CD4-positive, alpha-beta T cell treated with Interferon alpha-2 for 1 hour (primary cell): ENCODE results near the gene ZBTB14.

Experiments used
- DNase-seq, 2 donors: peaks; one replicate each; pipeline ENCODE4 v3.0.0-alpha.2; 2020 to 2022

ZBTB14 gene, protein sequence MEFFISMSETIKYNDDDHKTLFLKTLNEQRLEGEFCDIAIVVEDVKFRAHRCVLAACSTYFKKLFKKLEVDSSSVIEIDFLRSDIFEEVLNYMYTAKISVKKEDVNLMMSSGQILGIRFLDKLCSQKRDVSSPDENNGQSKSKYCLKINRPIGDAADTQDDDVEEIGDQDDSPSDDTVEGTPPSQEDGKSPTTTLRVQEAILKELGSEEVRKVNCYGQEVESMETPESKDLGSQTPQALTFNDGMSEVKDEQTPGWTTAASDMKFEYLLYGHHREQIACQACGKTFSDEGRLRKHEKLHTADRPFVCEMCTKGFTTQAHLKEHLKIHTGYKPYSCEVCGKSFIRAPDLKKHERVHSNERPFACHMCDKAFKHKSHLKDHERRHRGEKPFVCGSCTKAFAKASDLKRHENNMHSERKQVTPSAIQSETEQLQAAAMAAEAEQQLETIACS

DNA sequence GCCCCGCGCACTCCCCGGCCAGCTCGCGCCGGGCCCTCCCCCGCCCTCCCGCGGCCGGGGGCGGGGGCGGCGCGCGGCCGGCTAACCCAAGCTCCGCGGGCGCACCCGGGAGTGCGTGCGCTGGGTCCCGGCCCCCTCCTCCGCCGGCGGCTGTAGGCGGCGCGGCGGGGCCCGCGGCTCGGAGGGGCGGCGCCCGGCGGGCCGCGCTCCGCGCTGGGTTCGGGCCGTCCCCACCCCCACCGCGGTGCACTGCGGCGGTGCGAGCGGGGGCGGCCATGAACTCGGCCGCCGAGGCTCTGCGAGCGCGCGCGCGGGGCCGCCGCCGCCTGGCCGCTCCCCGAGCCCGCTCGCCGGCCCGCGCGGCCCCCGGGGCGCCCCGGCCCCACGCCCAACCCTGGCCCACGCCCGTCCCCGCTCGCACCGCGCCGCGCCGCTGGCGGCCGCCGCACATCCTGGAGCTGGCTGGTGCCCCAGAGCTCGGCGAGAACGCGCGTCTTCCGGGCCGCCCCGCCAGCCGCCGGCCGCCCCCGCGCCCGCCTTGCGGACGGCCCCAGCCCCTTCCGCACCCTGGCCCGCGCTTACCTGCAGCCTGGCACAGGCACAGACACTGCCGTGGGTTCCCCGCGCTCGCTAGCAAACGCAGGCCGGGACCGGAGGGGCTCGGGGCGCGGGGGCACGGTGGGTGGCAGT, at the start of gene ZBTB14:
ZBTB14 (minus strand) TSS at position 496 of the 690 bp plus-strand sequence. CDS start 2,480 bp downstream, outside the sequence.
- peak; percentile 61 to 77 for DNase-seq

DNA sequence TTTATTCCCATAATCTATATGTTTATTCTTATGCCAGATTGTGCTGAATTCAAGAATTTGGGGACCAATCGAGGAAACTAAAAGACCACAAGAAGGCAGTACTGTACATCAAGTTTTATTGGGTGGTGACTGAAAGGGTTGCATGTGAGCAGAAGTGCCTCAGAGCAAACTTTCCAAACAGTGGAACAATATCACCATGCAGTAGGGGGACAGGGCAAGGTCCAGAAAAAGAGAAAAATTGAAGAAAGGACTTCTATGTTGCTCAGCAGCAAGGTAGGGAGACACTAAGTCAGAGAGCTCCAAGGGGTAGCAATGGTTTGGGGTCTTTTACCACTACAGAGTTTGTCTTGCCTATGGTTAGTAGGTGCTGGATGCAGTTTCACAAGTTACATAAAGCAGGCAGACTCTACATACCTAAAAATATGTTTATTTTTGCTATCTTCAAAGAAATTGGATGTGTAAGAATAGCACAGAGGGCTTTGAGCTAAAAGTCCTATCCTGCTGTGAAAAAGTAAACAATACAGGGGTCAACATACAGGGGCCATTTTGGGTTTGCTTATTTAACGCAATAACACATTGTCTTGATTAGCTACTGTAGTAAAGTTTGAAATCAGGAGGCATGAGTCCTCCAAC, 43.8 kb upstream of the ZBTB14 start:
- no peak for DNase-seq

DNA sequence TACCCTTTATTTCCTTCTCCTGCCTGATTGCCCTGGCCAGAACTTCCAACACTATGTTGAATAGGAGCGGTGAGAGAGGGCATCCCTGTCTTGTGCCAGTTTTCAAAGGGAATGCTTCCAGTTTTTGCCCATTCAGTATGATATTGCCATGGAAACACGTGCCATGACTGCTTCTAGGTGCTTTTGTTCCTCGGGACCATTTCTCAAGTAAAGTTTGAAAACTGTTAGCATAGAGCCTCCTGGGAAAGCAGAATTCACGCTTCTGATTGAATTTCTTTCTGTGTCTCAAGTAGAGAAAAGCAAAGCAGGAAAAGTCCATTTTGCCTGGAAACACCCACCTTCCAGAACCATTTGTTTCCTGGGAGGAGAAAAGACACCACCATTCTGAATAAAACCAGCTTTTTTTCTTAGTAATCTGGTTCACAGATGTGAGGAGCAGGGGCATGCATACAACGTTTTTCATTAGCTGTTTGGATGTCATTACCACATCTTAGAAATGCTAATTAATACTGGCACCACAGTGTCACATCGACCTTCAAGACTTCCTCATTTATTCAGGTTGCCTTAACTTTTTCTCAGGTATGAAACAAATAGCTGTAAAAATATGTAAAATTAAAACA, 39.0 kb upstream of the ZBTB14 start:
- no peak for DNase-seq

DNA sequence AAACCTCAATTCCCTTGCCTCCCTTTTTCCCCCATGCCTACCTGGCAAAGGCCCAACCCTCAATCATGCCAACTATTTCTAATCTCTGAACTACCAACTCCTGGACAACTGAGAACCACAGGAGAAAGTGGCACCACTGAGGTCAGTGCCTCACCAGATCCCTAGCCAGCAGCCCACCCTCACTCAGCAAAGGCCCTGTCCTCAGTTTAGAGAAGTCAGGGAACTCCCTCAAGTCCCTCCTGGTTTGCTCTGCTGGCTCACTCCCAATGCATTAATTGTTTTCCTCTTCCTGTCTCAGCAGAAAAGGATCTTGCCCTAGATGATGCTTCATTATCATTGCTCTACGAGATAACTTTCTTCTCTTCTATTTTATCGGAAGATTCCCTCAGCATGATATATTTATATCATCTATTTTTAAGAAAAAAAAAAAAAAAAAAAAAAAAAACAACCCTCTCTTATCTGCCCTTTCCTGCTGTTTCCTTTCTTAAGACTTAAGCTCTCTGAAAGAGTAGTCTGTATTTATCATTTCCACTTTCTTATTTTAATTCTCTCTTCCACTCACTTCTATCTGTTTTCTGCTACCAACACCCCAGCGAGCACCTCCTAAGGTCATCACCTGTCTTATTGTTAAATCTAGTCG, 22.7 kb upstream of the ZBTB14 start:
- no peak for DNase-seq

DNA sequence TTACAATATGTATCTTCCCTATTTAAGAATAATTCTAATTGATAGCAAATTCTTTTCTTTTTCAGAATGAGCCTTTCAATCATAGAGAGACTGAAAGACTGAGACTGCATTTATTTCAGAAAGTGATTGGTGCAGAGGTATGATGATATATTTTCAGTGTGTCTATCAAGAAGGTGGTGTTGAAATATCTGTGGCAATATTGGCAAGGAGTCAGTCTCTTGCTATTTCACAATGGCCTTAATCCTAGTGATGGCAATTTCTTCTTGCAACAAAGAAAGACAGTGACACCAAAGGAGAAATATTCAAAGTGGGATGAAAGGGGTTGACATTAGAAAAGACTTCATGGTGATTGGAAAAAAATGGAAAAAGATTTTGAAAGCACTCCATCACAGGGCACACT, 21.7 kb upstream of the ZBTB14 start:
- no peak for DNase-seq

DNA sequence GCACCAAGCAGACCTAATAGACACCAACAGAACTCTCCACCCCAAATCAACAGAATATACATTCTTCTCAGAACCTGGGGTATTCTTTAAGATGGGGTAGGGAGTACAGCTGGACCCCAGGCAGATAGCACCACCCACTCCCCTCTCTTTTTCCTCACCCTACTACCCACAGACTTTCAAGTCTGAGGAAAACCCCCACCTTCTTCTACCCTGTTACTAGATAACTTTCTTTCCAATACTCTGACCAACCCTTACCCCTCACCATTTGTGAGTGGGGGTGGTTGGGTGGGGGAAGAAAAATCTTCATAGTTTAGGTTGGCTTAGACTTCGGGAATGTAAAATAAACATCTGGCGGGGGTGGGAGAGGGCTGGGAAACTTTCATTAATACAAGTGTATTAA, 20.3 kb upstream of the ZBTB14 start:
- DNase-seq: no peak

DNA sequence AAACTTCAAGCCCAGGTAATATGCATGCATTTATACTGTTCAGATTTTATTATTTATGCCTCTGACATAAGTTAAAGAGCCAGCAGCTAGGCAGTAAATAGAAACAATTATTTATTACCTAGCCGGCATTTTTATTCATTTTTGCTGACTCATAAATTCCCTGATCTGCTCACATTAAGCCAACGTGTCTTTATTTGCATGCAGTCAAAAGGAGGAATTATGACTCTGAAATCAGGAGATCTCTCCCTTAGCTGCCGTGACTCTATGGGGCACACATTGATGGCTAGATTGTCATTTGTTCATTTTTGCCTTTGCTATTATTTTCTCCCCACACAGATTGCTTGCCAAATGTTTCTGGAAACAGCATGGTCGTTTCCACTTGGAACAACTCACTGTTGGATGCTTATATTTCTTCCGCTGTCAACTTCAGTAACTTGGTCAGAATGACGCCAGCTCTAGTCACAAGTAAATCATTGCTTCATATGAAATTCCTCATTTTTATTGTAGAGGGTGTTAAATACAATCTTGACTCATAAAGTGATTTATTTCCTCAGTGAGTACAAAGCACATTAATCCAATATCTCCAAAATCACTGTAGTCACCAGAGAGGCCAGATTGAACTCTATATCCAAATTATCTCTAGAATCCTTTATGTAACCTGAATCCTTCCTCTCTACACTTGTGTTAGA, 15.9 kb upstream of the ZBTB14 start:
- DNase-seq: no peak

DNA sequence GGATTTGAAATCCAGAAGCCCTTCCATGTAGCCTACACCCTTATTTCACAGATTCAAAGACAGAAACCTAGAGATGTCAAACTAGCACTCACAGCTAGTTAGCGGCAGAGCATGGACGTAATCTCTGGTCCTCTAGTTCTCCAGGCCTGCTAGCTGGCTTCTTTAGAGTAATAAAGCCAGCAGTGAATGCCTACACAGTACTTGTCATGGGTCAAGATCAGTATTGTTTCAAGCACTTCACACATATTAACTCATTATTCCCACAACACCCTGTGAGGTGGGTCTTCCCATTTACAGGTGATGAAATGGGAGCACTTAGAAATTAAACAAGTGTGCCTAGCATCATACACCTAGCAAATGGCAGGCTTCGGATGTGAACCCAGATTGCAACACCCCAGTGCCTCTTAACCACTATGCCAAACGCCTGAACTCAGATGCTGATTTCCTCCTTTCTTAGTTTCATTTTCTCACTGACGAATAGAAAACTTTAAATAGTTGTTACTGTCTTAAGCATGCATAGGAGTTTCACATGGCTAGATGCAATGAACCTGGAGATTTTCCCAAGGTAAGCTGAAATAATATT, 14.5 kb upstream of the ZBTB14 start:
- peak; percentile 41 to 65 for DNase-seq

DNA sequence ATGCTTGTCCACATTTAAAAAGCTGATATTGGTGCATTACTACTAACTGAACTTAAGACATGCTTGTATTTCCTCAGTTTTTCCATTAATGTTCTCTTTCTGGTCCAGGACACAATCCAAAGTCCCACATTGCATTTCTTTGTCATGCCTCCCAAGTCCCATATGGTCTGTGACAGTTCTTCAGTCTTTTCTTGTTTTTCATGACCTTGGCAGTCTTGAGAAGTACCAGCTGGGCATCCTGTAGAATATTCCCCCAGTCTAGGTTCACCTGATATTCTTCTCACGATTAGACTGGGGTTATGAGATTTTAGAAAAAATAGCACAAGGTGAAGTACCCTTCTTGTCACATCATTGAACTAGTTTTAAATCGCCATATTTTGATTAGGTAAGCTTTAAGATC, 10.3 kb upstream of the ZBTB14 start:
- DNase-seq: no peak

DNA sequence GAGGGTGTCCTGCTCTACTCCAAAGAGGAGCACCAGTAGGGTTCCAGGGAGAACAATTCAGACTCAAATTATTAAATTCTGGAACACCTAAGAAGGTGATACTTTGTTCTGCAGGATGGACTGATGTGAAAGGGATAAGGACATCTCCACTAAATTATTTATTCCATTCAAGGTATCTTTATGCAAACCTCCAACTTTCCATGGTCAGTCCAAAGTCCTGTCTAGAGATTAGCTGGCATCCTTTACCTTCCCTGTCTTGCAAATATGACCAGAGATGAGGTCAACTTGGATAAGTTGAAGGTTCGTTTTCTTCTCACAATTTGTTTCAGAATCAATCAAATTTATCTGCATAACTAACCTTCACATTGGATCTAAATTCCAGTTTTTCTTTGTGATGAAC, 8.7 kb upstream of the ZBTB14 start:
- DNase-seq: no peak

DNA sequence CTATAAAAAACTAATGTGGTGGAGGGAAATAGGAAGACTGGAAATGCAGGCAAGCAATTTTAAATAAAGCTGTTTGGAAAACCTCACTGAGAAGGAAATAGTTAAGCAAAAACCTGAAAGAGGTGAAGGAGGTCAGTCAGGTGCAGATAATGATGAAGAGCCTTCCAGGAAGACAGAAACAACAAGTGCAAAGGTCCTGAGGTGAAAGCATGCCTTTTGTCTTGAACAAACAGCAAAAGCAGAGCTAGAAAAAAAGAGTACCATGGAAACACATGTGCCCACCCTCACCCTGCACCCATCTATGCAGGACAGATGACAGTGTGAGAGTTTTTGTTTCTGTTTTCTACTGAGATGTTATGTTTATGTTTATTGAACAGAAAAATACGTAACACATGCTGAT, 8.1 kb upstream of the ZBTB14 start:
- no peak for DNase-seq

DNA sequence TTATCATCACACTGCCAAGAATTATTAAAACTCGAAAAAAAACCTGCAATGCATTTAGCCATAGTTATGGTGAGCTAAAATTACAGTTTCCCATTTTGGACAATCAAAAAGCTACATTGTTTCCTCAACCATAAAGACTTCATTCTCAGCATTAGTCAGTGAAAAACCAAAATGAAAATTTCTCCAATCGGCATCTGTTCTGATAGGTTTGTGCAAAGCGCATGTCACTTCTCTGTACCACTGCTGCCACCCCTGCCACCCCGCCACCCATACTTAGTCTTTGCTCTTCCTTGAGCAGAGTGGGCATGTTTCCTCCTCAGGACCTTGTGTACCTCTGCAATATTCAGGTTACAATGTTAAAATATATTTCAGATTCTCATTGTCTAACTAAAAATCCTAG, 7.1 kb upstream of the ZBTB14 start:
- DNase-seq: no peak

DNA sequence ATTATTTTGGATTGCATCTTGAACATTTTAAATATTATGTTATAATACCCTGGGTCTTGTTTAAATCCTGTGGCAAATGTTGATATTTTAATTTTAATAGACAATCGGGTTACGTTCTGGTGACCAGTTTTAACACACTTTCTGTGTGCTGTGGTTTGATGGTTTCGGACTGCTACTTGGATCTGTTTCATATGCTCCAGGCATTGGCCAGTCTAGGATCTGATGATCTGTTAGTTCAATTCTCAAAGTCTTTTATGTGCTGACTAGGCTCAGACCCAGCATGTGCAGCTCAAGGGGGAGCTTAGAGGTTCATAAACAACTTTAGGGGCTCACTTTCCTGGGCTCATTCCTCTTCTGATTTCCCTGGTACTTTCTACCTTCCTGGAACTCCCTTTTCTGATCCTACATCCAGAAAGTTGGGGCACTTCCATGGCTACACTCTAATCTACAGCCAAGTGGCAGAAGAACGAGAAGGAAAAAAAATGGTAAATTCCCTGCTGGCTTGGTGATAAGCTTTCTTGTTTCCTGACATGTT, 5.0 kb upstream of the ZBTB14 start:
- DNase-seq: no peak

DNA sequence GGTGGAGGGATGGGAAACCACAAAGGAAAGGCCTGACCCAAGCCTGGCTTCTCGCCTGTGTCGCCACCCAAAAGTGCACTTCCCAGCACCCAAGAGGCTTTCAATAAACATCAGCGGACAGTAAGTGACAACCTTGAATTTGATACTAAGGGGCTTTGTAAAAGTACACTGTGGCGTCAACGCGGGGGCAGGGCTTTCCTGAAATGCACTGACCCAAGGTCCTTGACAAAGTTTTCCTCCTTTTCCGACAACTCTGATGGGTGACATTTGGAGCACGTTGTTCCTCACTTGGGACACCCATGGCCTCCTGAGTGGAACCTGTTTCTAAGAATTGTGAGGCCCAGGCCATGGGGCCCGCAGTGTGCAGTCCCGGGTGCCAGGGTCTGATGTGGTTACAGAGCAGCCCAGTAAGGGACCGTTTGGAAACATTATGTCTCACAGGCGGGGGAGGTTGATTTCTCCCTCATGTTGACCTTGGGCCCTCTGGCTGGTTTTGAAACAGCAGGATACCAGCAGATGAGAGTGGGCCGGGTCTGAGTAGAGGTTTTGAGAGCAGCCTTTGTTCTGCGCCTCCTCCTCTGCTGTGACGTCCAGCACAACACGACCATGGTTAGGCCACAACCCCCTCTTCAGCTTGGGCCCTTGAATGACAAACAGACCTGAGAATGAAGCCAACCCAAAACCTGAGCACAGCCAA, 2.8 kb upstream of the ZBTB14 start:
- no peak for DNase-seq

DNA sequence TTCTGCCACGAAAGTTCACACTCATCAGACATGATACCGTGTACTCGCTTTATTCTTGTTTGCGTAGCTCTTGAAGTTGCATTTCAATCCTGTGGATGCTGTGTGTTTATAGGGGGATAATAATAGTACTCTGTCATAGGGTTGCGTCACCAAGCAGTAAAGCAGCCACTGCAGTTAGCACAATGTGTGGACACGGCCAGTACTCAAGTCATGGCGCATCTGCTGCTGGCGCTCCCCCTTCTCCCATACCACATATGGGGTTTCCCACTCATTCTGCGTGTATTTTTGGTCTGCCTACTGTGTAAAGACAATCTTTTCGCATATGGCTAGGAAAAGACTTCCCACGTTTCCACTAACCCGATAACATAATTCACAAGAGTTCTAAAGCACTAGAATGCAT, 2.1 kb upstream of the ZBTB14 start:
- DNase-seq: no peak

DNA sequence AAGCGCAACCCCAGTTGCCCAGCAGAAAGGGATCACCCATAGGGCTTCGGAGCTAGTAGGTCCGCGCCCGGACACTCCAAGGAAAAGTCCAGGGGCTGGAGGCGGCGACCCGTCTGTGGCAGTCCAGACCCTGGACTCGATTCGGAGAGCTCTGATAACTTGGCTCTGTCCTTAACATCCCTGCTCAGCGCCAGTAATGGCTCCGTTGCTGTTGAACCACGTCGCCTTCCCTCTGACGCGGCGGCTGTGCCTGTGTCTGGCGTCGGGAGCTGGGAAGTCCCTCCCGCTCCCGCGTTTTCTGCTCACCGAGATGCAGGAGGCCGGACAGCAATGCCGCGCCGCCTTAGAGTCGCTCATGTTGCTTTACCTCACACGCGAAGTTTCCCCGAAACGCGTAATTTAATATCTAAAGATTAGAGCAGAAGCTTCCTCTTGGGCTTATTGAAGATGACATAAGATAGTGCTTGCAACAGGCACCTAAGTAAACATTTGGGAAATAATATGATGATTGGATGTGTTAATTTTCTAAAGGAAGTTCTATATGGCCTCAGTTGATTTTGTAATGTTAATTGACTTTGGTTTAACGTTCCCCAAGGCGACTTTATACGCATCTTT, 1.3 kb upstream of the ZBTB14 start:
- DNase-seq: peak; percentile 67 to 75

DNA sequence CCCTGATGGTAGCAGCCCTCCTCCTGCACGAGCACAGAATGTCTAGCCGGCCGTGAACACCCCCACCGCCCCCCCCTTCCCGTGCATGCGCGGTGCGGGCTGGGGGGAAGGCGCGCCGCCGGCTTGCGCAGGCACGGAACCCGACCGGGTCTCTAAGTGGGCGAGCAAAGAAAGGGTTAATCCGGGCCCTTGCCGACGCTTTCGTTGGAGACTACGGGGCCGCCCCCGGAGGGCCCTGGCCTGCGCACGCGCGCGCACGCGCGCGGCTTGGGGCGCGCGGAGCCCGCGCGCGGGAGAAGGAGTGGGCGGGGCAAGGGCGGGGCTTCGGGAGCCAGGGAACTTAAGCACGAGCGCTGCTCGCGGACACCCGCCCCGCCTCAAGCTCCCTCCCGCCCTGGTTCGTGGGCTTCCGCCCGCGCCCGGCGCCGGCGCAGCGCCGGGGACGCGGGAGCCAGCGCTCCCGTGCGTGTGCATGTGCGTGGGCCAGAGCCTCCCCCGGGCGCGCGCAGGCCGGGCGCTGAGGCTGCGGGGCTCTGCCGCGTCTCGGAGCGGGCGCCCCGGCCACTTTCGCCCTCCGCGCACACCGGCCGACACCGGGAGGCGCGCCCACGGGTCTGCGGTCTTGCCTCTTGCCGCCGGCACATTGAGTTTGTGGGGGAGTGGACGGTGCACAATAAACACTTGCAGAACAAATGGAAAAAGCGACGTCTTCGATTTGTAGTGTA, 617 bp upstream of the ZBTB14 start:
- DNase-seq: peak; percentile 95 to 98

DNA sequence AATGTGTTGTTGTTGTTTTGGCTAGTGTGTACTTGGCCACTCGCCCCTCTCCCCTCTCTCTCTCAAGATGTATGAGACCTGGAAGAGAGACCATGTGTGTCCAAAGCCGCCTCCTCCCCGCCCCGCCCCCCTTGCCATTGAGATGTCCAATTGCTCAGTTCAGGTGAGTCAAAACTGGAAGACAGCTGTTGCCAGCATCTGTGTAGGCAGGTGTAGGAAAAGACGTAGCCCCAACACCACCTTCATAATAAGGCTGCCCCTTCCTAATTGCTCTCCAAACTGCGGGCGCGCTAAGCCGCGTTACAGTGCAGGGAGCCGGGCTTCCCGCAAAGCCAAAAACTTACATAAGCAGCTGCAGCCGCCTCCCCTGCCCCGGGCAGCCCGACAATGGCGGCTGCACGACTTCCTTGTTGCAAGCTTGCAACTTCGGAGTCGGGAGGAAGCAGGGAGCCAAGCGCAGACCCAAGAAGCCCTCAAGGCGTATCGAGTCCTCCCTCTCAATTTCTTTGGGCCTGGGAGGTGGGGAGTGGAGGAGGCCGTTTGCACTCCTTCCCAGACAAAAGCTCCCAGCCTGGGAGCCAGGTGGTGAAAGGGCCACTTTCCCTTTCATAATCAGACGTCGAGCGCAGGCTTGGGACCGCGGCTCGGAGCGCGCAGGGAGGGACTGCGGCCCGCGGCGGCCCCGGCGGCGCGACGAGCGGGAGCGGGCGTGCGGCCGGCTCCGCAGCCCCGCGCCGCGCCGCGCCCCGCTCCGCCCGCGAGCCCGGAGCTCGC, 882 bp downstream of the ZBTB14 start:
- peak; percentile 59 to 68 for DNase-seq

DNA sequence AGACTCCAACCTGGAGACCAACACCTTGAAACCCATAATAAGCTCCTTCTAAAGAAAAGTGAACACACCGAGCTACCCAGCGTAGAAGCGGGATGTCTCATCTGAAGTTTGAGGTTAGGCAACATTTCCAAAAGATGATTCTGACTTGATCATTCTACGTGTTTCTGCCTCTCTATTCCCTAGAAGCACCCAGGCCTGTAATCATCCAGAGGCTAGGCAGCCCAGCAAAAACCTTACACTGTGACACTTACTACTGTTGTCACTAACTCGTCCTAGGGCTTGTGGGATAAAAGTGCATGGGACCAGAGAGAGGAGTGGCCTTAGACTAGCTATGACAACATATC, 1.4 kb downstream of the ZBTB14 start:
- DNase-seq: no peak
